Body of pancreas (tissue), 4 donors: ENCODE measurements around the gene PUS3. TPM values are rescaled to one million over a fixed set of nuclear protein-coding genes. Genes with fewer than 3 reads are reported as not detected.

Source experiments
- ATAC-seq: fragments of 150-250 bp; one replicate; pipeline ENCODE4 v1.9.1; 2016
- DNase-seq, 4 donors: peaks; one replicate each; pipeline ENCODE4 v3.0.0-alpha.2; 2019
- H3K27ac ChIP-seq, 4 donors: fragments of 200-600 bp; sonication (generic); 1 replicate in 3 of 4; 2 replicates in 1 of 4; pipeline versions ENCODE4 v1.5.1 to v1.6.1; 2016 to 2019; ENCODE audit warnings: mild to moderate bottlenecking in 1 of 4, mixed read lengths in 1 of 4, moderate library complexity in 1 of 4
- H3K27me3 ChIP-seq, 2 donors: fragments of 200-600 bp; sonication (generic); one replicate each; pipeline ENCODE4 v1.6.0; 2016; ENCODE audit warnings: mild to moderate bottlenecking in 1 of 2
- H3K36me3 ChIP-seq, 2 donors: fragments of 200-600 bp; sonication (generic); replicated peaks in 1 of 2; 2 replicates each; pipeline ENCODE4 v1.5.1; 2016; ENCODE audit warnings: low read depth in 2 of 2; ENCODE audit not compliant: insufficient read depth in 1 of 2
- H3K4me1 ChIP-seq: fragments of 200-600 bp; sonication (generic); one replicate; pipeline ENCODE4 v1.6.0; 2016
- H3K4me3 ChIP-seq, 2 donors: fragments of 200-600 bp; sonication (generic); 1 replicate in 1 of 2; 2 replicates in 1 of 2; pipeline ENCODE4 v1.5.1; 2016 to 2019
- H3K9me3 ChIP-seq, 3 donors: fragments of 200-600 bp; sonication (generic); 1 replicate in 2 of 3; 2 replicates in 1 of 3; pipeline ENCODE4 v1.5.1; 2016
- POLR2A ChIP-seq, 3 donors: fragments of 450-650 bp; IDR thresholded peaks; one replicate each; pipeline ENCODE4 v1.6.1; 2016; ENCODE audit warnings: antibody characterized with exemption in 3 of 3, mild to moderate bottlenecking in 2 of 3
- WGBS, 2 donors: methylation state at CpG; one replicate each; pipeline ENCODE4 v1.1.5; 2017; 5-methylcytosine and 5-hydroxymethylcytosine counted together
- intact Hi-C: fragments of 100-400 bp; cut with DNase I; formaldehyde crosslinking; loops from one replicate; pipeline ENCODE4 v1.15.1; 2023
- total RNA-seq, 2 donors: library from RNA; depleted of rRNA; stranded (reverse); fragments of >200 nt; gene quantifications; one replicate each; pipeline ENCODE4 v1.1.0, GENCODE V29; 2016
- TF ChIP-seq, protein P1 (sequence below), 7 experiments: fragments of 450-650 bp in 4 of 7; fragments of 200-600 bp in 3 of 7; sonication (generic) in 3 of 7; IDR thresholded peaks; one replicate each; pipeline ENCODE4 v1.5.1; 2016 to 2019; ENCODE audit warnings: antibody characterized with exemption in 7 of 7

Gene PUS3, protein sequence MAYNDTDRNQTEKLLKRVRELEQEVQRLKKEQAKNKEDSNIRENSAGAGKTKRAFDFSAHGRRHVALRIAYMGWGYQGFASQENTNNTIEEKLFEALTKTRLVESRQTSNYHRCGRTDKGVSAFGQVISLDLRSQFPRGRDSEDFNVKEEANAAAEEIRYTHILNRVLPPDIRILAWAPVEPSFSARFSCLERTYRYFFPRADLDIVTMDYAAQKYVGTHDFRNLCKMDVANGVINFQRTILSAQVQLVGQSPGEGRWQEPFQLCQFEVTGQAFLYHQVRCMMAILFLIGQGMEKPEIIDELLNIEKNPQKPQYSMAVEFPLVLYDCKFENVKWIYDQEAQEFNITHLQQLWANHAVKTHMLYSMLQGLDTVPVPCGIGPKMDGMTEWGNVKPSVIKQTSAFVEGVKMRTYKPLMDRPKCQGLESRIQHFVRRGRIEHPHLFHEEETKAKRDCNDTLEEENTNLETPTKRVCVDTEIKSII
- total RNA-seq = 1 to 10 TPM; 1.6 to 9.6 TPM

- peak; percentile 91 to 94 (median 93) for DNase-seq
- intact Hi-C loops = no loop called here
- Histone ChIP-seq H3K27me3 (no peaks in the 10 kb centered on the region), H3K4me3 (peak within 1 kb of the TSS; percentile 55 to 61), H3K36me3 (no peaks in the 10 kb centered on the region), H3K9me3 (no peaks in the 10 kb centered on the region), H3K4me1 (peaks cover 28% of the 10 kb centered on the region), H3K27ac (peak within 1 kb of the TSS in 3 of 4 donors; percentile 39 to 83 (median 76))
- peak; percentile 96 for ATAC-seq
- WGBS, 2 donors = 2 to 3% methylated on average over 31 of the region's 31 CpGs
- TF ChIP-seq POLR2A (IDR thresholded peaks at IDR 0.05) = peak in 2 of 3 donors; percentile 62 to 71
- TF ChIP-seq, protein P1, sequence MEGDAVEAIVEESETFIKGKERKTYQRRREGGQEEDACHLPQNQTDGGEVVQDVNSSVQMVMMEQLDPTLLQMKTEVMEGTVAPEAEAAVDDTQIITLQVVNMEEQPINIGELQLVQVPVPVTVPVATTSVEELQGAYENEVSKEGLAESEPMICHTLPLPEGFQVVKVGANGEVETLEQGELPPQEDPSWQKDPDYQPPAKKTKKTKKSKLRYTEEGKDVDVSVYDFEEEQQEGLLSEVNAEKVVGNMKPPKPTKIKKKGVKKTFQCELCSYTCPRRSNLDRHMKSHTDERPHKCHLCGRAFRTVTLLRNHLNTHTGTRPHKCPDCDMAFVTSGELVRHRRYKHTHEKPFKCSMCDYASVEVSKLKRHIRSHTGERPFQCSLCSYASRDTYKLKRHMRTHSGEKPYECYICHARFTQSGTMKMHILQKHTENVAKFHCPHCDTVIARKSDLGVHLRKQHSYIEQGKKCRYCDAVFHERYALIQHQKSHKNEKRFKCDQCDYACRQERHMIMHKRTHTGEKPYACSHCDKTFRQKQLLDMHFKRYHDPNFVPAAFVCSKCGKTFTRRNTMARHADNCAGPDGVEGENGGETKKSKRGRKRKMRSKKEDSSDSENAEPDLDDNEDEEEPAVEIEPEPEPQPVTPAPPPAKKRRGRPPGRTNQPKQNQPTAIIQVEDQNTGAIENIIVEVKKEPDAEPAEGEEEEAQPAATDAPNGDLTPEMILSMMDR (IDR thresholded peaks at IDR 0.05) = no peak
Measured at GRCh38 chr11:125902927-125903710, at the start of gene PUS3. PUS3 (minus strand) TSS chr11:125903206; CDS start chr11:125896284, 6,922 bp downstream.

- WGBS, 2 donors = 11 to 19% methylated on average over 2 of the region's 2 CpGs
- Histone ChIP-seq H3K9me3 (no peaks in the 10 kb centered on the region), H3K4me1 (peaks cover 26% of the 10 kb centered on the region), H3K27ac (peak overlapping the region in 3 of 4 donors; percentile 46 to 78 (median 58)), H3K4me3 (no peak overlapping the region), H3K27me3 (no peaks in the 10 kb centered on the region), H3K36me3 (no peaks in the 10 kb centered on the region)
- DNase-seq = no peak
- TF ChIP-seq, protein P1 (IDR thresholded peaks at IDR 0.05) = no peak
- TF ChIP-seq POLR2A (IDR thresholded peaks at IDR 0.05) = no peak
- no peak for ATAC-seq
- intact Hi-C loops = no loop called here
Measured at GRCh38 chr11:125952559-125952958, 49.6 kb upstream of the PUS3 start.

- intact Hi-C loops = no loop called here
- H3K27me3 ChIP-seq = no peaks in the 10 kb centered on the region
- peak overlapping the region; percentile 56 to 78 (median 68) for H3K27ac ChIP-seq
- peaks cover 26% of the 10 kb centered on the region for H3K4me1 ChIP-seq
- H3K4me3 ChIP-seq = no peak overlapping the region
- DNase-seq (no peak), ATAC-seq (no peak)
- H3K36me3 ChIP-seq = no peaks in the 10 kb centered on the region
- 73 to 79% methylated on average over 10 to 11 of the region's 11 CpGs for WGBS, 2 donors
- TF ChIP-seq, protein P1 (IDR thresholded peaks at IDR 0.05) = no peak
- no peaks in the 10 kb centered on the region for H3K9me3 ChIP-seq
Measured at GRCh38 chr11:125951731-125952130, 48.7 kb upstream of the PUS3 start.

- no peak for TF ChIP-seq POLR2A (IDR thresholded peaks at IDR 0.05)
- TF ChIP-seq, protein P1 (IDR thresholded peaks at IDR 0.05) = no peak
- no peaks in the 10 kb centered on the region for H3K9me3 ChIP-seq
- peak overlapping the region; percentile 56 to 78 (median 68) for H3K27ac ChIP-seq
- peaks cover 26% of the 10 kb centered on the region for H3K4me1 ChIP-seq
- 47 to 65% methylated on average over 5 to 15 of the region's 15 CpGs for WGBS, 2 donors
- ATAC-seq (peak; percentile 57), DNase-seq (peak; percentile 35 to 56 (median 50))
- intact Hi-C loops = no loop called here
- no peak overlapping the region for H3K4me3 ChIP-seq
- no peaks in the 10 kb centered on the region for H3K36me3 ChIP-seq
- no peaks in the 10 kb centered on the region for H3K27me3 ChIP-seq
Measured at GRCh38 chr11:125950696-125951651, 48.0 kb upstream of the PUS3 start.
